Measurements from ENCODE around the gene RNF141. TPM values are rescaled to one million over a fixed set of nuclear protein-coding genes. Genes with fewer than 3 reads are reported as not detected.

Gene RNF141
- total and polyA plus RNA-seq, 2 of the 13 experiments (the other 11 are each of a cell fraction or from before 2014, with no cell fraction given): 9.3 to 22.4 TPM

GRCh38 chr11:10486161-10486840 lies 54.7 kb downstream of the RNF141 start:
- Histone ChIP-seq H3K27me3 (ENCODE audit: control insufficient read depth in 1 of 2, insufficient read depth in 2 of 2, low read length in 2 of 2) (no peaks in the 10 kb centered on the region), H3K4me3 (replicated peaks in 1 of 3; ENCODE audit: insufficient read depth in 1 of 3, low read depth in 2 of 3, low read length in 3 of 3) (no peak overlapping the region), H3K4me1 (ENCODE audit: insufficient read depth, low read length) (peaks cover 21% of the 10 kb centered on the region), H4K20me1 (ENCODE audit: insufficient read depth, low read length) (no peaks in the 10 kb centered on the region), H3K9me3 (ENCODE audit: low read length) (no peaks in the 10 kb centered on the region), H3K79me2 (ENCODE audit: insufficient read depth, low read length) (no peaks in the 10 kb centered on the region), H2AFZ (ENCODE audit: low read length) (no peak overlapping the region), H3K36me3 (replicated peaks in 1 of 2; ENCODE audit: control insufficient read depth in 1 of 2, insufficient read depth in 2 of 2, low read length in 2 of 2) (no peaks in the 10 kb centered on the region), H3K4me2 (ENCODE audit: low read depth, low read length) (no peak overlapping the region), H3K27ac (ENCODE audit: extremely low read length, insufficient read depth, low read length) (no peak overlapping the region), H3K9ac (ENCODE audit: insufficient read depth, low read depth, low read length) (no peak overlapping the region)
- BruUV-seq (replicated peaks): no TSS peak
- CTCF ChIA-PET (ENCODE audit: low intra/inter-chr PET ratio, low total read pairs): no interaction called here
- FAIRE-seq (no peak), ATAC-seq (no peak), DNase-seq (ENCODE audit: low spot score) (no peak)
- 59% methylated on average over 10 of the region's 10 CpGs for WGBS (ENCODE audit: low lambda C conversion rate)
- POLR2A ChIA-PET: no interaction called here
- intact Hi-C loops (cut with micrococcal nuclease; ENCODE audit: unreplicated experiment) (loop anchor here (10.0 kb wide), 1 partner anchor 588 kb away; no protein-coding TSS in a partner anchor), in situ Hi-C loops (cut with HindIII; ENCODE audit: extremely low pct_ligation_motif_present, low pct_unique_long_range_greater_than_20kb) (no loop called here)
- TF ChIP-seq HMGA1 (CRISPR knock-in tag; conservative IDR thresholded peaks at IDR 0.05) (no peak), ZNF775 (CRISPR knock-in tag; IDR thresholded peaks at IDR 0.05; ENCODE audit: borderline replicate concordance) (no peak), DBP (CRISPR knock-in tag; IDR thresholded peaks at IDR 0.05; ENCODE audit: not compliant biosample characterization) (no peak), PHF20 (CRISPR knock-in tag; IDR thresholded peaks at IDR 0.05) (no peak), ZNF329 (CRISPR knock-in tag; IDR thresholded peaks at IDR 0.05; ENCODE audit: low read depth) (no peak), ZBTB7B (CRISPR knock-in tag; IDR thresholded peaks at IDR 0.05) (no peak), ZBTB33 (CRISPR knock-in tag; IDR thresholded peaks at IDR 0.05) (no peak), ZKSCAN5 (CRISPR knock-in tag; IDR thresholded peaks at IDR 0.05) (no peak), TOPORS (CRISPR knock-in tag; IDR thresholded peaks at IDR 0.05) (no peak), MAFK (conservative IDR thresholded peaks at IDR 0.05 in 1 of 2, IDR thresholded peaks at IDR 0.05 in 1 of 2; ENCODE audit: low read length in 2 of 2) (no peak), ATRX (CRISPR knock-in tag; IDR thresholded peaks at IDR 0.05; ENCODE audit: borderline replicate concordance) (no peak), ZNF142 (CRISPR knock-in tag; IDR thresholded peaks at IDR 0.05) (no peak), ZNF577 (CRISPR knock-in tag; IDR thresholded peaks at IDR 0.05; ENCODE audit: borderline replicate concordance, low read depth) (no peak), HOXA3 (CRISPR knock-in tag; IDR thresholded peaks at IDR 0.05) (no peak), SP2 (CRISPR knock-in tag; IDR thresholded peaks at IDR 0.05) (no peak), ZSCAN29 (CRISPR knock-in tag; conservative IDR thresholded peaks at IDR 0.05) (no peak), ZBTB1 (CRISPR knock-in tag; IDR thresholded peaks at IDR 0.05; ENCODE audit: borderline replicate concordance) (no peak)
